ENCODE data around the gene IDH3G.

DNA sequence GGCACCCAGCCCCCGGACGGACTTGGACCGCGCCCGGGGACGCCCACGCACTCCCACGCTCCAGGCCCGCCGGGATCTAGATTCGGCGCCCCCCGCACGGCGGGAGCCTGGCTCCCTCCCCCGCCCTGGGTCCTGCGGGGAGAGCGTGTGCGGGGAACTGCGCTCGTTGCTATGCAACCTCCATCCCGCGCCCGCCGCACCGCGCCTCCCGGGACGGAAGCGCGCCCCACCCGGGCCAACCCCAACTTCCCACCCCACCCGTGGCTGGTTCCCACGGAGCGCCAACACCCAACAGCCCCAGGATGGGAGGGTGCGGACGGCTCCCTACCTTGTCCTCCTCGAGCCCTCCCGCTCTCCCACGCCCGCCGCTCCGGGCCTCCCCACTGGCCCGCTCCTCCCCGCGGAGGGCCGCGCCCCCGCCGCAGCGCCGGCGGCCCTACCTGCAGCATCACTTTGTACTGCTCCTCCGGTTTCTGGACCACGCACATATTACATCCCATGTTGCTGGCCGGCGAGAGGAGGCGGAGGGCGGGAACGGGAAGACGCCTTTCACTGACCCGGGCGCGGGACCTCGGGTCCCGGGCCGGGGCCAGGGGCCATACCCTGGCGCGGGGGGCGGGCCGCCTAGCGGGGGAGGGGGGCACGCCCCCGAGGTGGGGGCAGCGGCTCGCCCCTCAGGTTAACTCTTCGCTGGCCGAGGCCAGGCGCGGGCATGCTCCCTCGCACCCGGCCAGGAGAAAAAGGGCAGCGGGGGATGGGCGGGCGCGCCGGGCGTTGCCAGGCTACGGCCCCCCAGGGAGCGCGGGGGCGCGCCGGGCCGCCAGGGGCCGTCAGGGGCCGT, 35.8 kb upstream of the IDH3G start, which contains the start of gene PDZD4:
- TF ChIP-seq EZH2 (IDR thresholded peaks at IDR 0.05; ENCODE audit: low read depth, unreplicated experiment) (no peak), CTCF (conservative IDR thresholded peaks at IDR 0.05; ENCODE audit: low read depth in 2 of 2) (no peak), EZH2phosphoT487 (IDR thresholded peaks at IDR 0.05; ENCODE audit: unreplicated experiment) (no peak), CREB1 (CRISPR knock-in tag; IDR thresholded peaks at IDR 0.05; ENCODE audit: low read depth) (no peak)
- TF ChIP-seq, protein P1, sequence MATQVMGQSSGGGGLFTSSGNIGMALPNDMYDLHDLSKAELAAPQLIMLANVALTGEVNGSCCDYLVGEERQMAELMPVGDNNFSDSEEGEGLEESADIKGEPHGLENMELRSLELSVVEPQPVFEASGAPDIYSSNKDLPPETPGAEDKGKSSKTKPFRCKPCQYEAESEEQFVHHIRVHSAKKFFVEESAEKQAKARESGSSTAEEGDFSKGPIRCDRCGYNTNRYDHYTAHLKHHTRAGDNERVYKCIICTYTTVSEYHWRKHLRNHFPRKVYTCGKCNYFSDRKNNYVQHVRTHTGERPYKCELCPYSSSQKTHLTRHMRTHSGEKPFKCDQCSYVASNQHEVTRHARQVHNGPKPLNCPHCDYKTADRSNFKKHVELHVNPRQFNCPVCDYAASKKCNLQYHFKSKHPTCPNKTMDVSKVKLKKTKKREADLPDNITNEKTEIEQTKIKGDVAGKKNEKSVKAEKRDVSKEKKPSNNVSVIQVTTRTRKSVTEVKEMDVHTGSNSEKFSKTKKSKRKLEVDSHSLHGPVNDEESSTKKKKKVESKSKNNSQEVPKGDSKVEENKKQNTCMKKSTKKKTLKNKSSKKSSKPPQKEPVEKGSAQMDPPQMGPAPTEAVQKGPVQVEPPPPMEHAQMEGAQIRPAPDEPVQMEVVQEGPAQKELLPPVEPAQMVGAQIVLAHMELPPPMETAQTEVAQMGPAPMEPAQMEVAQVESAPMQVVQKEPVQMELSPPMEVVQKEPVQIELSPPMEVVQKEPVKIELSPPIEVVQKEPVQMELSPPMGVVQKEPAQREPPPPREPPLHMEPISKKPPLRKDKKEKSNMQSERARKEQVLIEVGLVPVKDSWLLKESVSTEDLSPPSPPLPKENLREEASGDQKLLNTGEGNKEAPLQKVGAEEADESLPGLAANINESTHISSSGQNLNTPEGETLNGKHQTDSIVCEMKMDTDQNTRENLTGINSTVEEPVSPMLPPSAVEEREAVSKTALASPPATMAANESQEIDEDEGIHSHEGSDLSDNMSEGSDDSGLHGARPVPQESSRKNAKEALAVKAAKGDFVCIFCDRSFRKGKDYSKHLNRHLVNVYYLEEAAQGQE (IDR thresholded peaks at IDR 0.05; ENCODE audit: unreplicated experiment), result no peak
